HepG2 (cell line): ENCODE data around the gene LRP10. TPM values are rescaled to one million over a fixed set of nuclear protein-coding genes. Genes with fewer than 3 reads are reported as not detected.

Experiments
- ZNF724P ChIP-seq: sonication (generic); formaldehyde crosslinking; IDR thresholded peaks from 2 replicates; pipeline ENCODE4 v1.8.0; 2022; ENCODE audit warnings: missing genetic modification reagents, borderline replicate concordance
- ZNF768 ChIP-seq: sonication (generic); formaldehyde crosslinking; IDR thresholded peaks from 2 replicates; pipeline ENCODE4 v1.4.0; 2020; ENCODE audit warnings: missing genetic modification reagents
- polyA plus RNA-seq, 8 experiments: library from polyadenylated mRNA; depleted of rRNA in 3 of 8; stranded (reverse) in 7 of 8; unstranded in 1 of 8; fragments of >200 nt; fragmentation: Illumina TruSeq in 4 of 8; extraction: Trizol in 4 of 8; gene quantifications; 2 replicates each; pipeline versions ENCODE4 v1.2.1 to v1.2.3, GENCODE V29; 2011 to 2016; ENCODE audit warnings: low read depth in 4 of 8, missing spikeins in 1 of 8, mixed read lengths in 1 of 8; ENCODE audit not compliant: insufficient read depth in 1 of 8
- small RNA-seq, 3 experiments: library from RNA; depleted of rRNA; stranded (forward); fragments of <200 nt; gene quantifications; one replicate each; pipeline ENCODE3, GENCODE V24; 2012; ENCODE audit warnings: low read depth in 2 of 3, low replicate concordance in 1 of 3; ENCODE audit not compliant: insufficient read length in 3 of 3, insufficient read depth in 2 of 3
- total RNA-seq, 5 experiments: library from RNA; depleted of rRNA; stranded (reverse); fragments of >200 nt; fragmentation: Illumina TruSeq; extraction: Trizol; gene quantifications; 2 replicates each; pipeline ENCODE4 v1.2.3, GENCODE V29; 2016; ENCODE audit warnings: low read depth in 1 of 5
- TF ChIP-seq, protein P1 (sequence below): sonication (generic); formaldehyde crosslinking; IDR thresholded peaks from 2 replicates; pipeline ENCODE4 v1.5.1; 2020; ENCODE audit warnings: missing genetic modification reagents, mild to moderate bottlenecking, borderline replicate concordance

Gene LRP10
- total and polyA plus RNA-seq, 2 of the 13 experiments (the other 11 are each of a cell fraction or from before 2014, with no cell fraction given), result 16.9 to 45.2 TPM

DNA sequence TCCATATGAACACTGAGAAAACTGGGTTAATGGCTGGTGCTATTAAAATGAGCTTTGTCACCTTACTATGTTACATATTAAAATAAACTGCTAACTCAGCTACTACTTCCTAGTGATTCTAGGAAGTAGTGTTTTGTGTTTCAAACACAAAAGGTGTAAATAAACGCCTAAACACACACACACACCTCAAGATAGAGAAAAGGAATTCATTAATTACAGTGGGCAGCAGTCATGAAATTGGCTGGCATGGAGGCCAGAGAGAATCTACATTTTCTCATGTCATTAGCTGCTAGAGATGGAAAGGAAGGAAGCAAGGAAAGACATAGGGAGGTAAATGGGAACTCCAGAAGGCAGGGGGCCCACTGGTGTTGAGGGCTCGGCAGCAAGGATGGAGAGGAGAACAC lies 58.4 kb downstream of the LRP10 start (continued):
- TF ChIP-seq, protein P1, sequence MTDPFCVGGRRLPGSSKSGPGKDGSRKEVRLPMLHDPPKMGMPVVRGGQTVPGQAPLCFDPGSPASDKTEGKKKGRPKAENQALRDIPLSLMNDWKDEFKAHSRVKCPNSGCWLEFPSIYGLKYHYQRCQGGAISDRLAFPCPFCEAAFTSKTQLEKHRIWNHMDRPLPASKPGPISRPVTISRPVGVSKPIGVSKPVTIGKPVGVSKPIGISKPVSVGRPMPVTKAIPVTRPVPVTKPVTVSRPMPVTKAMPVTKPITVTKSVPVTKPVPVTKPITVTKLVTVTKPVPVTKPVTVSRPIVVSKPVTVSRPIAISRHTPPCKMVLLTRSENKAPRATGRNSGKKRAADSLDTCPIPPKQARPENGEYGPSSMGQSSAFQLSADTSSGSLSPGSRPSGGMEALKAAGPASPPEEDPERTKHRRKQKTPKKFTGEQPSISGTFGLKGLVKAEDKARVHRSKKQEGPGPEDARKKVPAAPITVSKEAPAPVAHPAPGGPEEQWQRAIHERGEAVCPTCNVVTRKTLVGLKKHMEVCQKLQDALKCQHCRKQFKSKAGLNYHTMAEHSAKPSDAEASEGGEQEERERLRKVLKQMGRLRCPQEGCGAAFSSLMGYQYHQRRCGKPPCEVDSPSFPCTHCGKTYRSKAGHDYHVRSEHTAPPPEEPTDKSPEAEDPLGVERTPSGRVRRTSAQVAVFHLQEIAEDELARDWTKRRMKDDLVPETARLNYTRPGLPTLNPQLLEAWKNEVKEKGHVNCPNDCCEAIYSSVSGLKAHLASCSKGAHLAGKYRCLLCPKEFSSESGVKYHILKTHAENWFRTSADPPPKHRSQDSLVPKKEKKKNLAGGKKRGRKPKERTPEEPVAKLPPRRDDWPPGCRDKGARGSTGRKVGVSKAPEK (CRISPR knock-in tag), result peak; percentile 62
- TF ChIP-seq ZNF768 (CRISPR knock-in tag), result 0 out of 2 replicates have a peak, but pooled peaks have one; percentile 2
- TF ChIP-seq ZNF724P (CRISPR knock-in tag), result peak; percentile 22; the same call in 1 of the 2 replicates
- TF ChIP-seq, all 625 proteins: peak for 50

Small RNA genes lying within 50 kb of the gene (small RNA-seq; reads per million reads assigned to genes)
- 0 reads per million in 3 experiments for gene RF00019

Other genes with a start within 250 kb of the LRP10 start
- gene OR6J1, start 227.4 kb upstream of the LRP10 start, total RNA-seq (2016; rRNA removed; fragmentation: Illumina TruSeq; extraction: Trizol), result not detected in 2 replicates
- not detected in 2 replicates for gene OR6J1, start 227.4 kb upstream of the LRP10 start, polyA plus RNA-seq (2011; rRNA removed)
- 216 and 230 TPM in 2 replicates for gene OXA1L, start 105.1 kb upstream of the LRP10 start, total RNA-seq (2016; rRNA removed; fragmentation: Illumina TruSeq; extraction: Trizol)
- gene OXA1L, start 105.1 kb upstream of the LRP10 start, polyA plus RNA-seq (2011; rRNA removed), result 559 and 589 TPM in 2 replicates
- gene SLC7A7, start 56.3 kb upstream of the LRP10 start, total RNA-seq (2016; rRNA removed; fragmentation: Illumina TruSeq; extraction: Trizol), result 0.07 and 0.13 TPM in 2 replicates
- gene SLC7A7, start 56.3 kb upstream of the LRP10 start, polyA plus RNA-seq (2011; rRNA removed), result 0.63 and 1.1 TPM in 2 replicates
- 329 and 420 TPM in 2 replicates for gene MRPL52, start 41.9 kb upstream of the LRP10 start, total RNA-seq (2016; rRNA removed; fragmentation: Illumina TruSeq; extraction: Trizol)
- 118 and 123 TPM in 2 replicates for gene MRPL52, start 41.9 kb upstream of the LRP10 start, polyA plus RNA-seq (2011; rRNA removed)
- gene MMP14, start 35.2 kb upstream of the LRP10 start, total RNA-seq (2016; rRNA removed; fragmentation: Illumina TruSeq; extraction: Trizol), result 1.6 and 5.2 TPM in 2 replicates
- gene MMP14, start 35.2 kb upstream of the LRP10 start, polyA plus RNA-seq (2011; rRNA removed), result 9.8 and 11.3 TPM in 2 replicates
- gene REM2, start 11.5 kb downstream of the LRP10 start, total RNA-seq (2016; rRNA removed; fragmentation: Illumina TruSeq; extraction: Trizol), result not detected in 2 replicates
- 0.20 and 0.31 TPM in 2 replicates for gene REM2, start 11.5 kb downstream of the LRP10 start, polyA plus RNA-seq (2011; rRNA removed)
- gene RBM23, start 47.4 kb downstream of the LRP10 start, total RNA-seq (2016; rRNA removed; fragmentation: Illumina TruSeq; extraction: Trizol), result 0.52 and 1.5 TPM in 2 replicates
- gene RBM23, start 47.4 kb downstream of the LRP10 start, polyA plus RNA-seq (2011; rRNA removed), result 2.1 and 2.9 TPM in 2 replicates
- gene PRMT5, start 57.6 kb downstream of the LRP10 start, total RNA-seq (2016; rRNA removed; fragmentation: Illumina TruSeq; extraction: Trizol), result 210 and 289 TPM in 2 replicates
- 329 and 354 TPM in 2 replicates for gene PRMT5, start 57.6 kb downstream of the LRP10 start, polyA plus RNA-seq (2011; rRNA removed)
- gene HAUS4, start 85.3 kb downstream of the LRP10 start, total RNA-seq (2016; rRNA removed; fragmentation: Illumina TruSeq; extraction: Trizol), result 130 and 141 TPM in 2 replicates
- gene HAUS4, start 85.3 kb downstream of the LRP10 start, polyA plus RNA-seq (2011; rRNA removed), result 64.7 and 74.4 TPM in 2 replicates
- 109 and 157 TPM in 2 replicates for gene AJUBA, start 110.8 kb downstream of the LRP10 start, total RNA-seq (2016; rRNA removed; fragmentation: Illumina TruSeq; extraction: Trizol)
- 241 and 315 TPM in 2 replicates for gene AJUBA, start 110.8 kb downstream of the LRP10 start, polyA plus RNA-seq (2011; rRNA removed)
- gene C14orf93, start 138.4 kb downstream of the LRP10 start, total RNA-seq (2016; rRNA removed; fragmentation: Illumina TruSeq; extraction: Trizol), result 10.8 and 11.4 TPM in 2 replicates
- gene C14orf93, start 138.4 kb downstream of the LRP10 start, polyA plus RNA-seq (2011; rRNA removed), result 19.8 and 22.5 TPM in 2 replicates
- gene PSMB5, start 163.2 kb downstream of the LRP10 start, total RNA-seq (2016; rRNA removed; fragmentation: Illumina TruSeq; extraction: Trizol), result 871 and 1,316 TPM in 2 replicates
- 566 and 705 TPM in 2 replicates for gene PSMB5, start 163.2 kb downstream of the LRP10 start, polyA plus RNA-seq (2011; rRNA removed)
- not detected in 2 replicates for gene PSMB11, start 170.5 kb downstream of the LRP10 start, total RNA-seq (2016; rRNA removed; fragmentation: Illumina TruSeq; extraction: Trizol)
- not detected in 2 replicates for gene PSMB11, start 170.5 kb downstream of the LRP10 start, polyA plus RNA-seq (2011; rRNA removed)
- 0.41 and 0.69 TPM in 2 replicates for gene CDH24, start 185.8 kb downstream of the LRP10 start, total RNA-seq (2016; rRNA removed; fragmentation: Illumina TruSeq; extraction: Trizol)
- gene CDH24, start 185.8 kb downstream of the LRP10 start, polyA plus RNA-seq (2011; rRNA removed), result 0.99 and 1.2 TPM in 2 replicates
- gene ACIN1, start 223.4 kb downstream of the LRP10 start, total RNA-seq (2016; rRNA removed; fragmentation: Illumina TruSeq; extraction: Trizol), result 102 and 165 TPM in 2 replicates
- gene ACIN1, start 223.4 kb downstream of the LRP10 start, polyA plus RNA-seq (2011; rRNA removed), result 183 and 222 TPM in 2 replicates
- gene C14orf119, start 223.8 kb downstream of the LRP10 start, total RNA-seq (2016; rRNA removed; fragmentation: Illumina TruSeq; extraction: Trizol), result 206 and 299 TPM in 2 replicates
- gene C14orf119, start 223.8 kb downstream of the LRP10 start, polyA plus RNA-seq (2011; rRNA removed), result 104 and 117 TPM in 2 replicates
- not detected in 2 replicates for gene CIROP, start 233.2 kb downstream of the LRP10 start, total RNA-seq (2016; rRNA removed; fragmentation: Illumina TruSeq; extraction: Trizol)
- gene CIROP, start 233.2 kb downstream of the LRP10 start, polyA plus RNA-seq (2011; rRNA removed), result 0.07 and 0.14 TPM in 2 replicates
- 0.11 TPM in 1 of 2 replicates, not detected in the other for gene CEBPE, start 247.5 kb downstream of the LRP10 start, total RNA-seq (2016; rRNA removed; fragmentation: Illumina TruSeq; extraction: Trizol)
- gene CEBPE, start 247.5 kb downstream of the LRP10 start, polyA plus RNA-seq (2011; rRNA removed), result 0.09 and 0.10 TPM in 2 replicates